Nephron (organoid): Measurements from ENCODE around the gene EPHA4.
A peak's percentile ranks its signal among the peaks of the same experiment; 100 is the strongest.

ENCODE experiments used
- H3K27ac Mint-ChIP-seq, 3 experiments: 2 replicates each; pipeline ENCODE4 v1.8.0; 2020; ENCODE audit warnings: mixed read lengths in 3 of 3, mild to moderate bottlenecking in 2 of 3, moderate library complexity in 1 of 3
- H3K27me3 Mint-ChIP-seq: 2 replicates; pipeline ENCODE4 v1.8.0; 2021; ENCODE audit warnings: low read depth, mild to moderate bottlenecking, moderate library complexity, mixed read lengths
- H3K36me3 Mint-ChIP-seq: 2 replicates; pipeline ENCODE4 v1.8.0; 2020; ENCODE audit warnings: low read depth, mixed read lengths
- H3K4me1 Mint-ChIP-seq: 2 replicates; pipeline ENCODE4 v1.8.0; 2020; ENCODE audit warnings: mixed read lengths
- H3K4me3 Mint-ChIP-seq, 3 experiments: 2 replicates each; pipeline ENCODE4 v1.8.0; 2020; ENCODE audit warnings: mild to moderate bottlenecking in 3 of 3, mixed read lengths in 3 of 3, moderate library complexity in 2 of 3
- H3K9me3 Mint-ChIP-seq: 2 replicates; pipeline ENCODE4 v1.8.0; 2020; ENCODE audit warnings: mixed read lengths
- CTCF ChIP-seq, 3 experiments: fragments of 200-600 bp; sonication (generic); IDR thresholded peaks; one replicate each; pipeline ENCODE4 v1.5.0; 2021; ENCODE audit warnings: antibody characterized with exemption in 3 of 3; ENCODE audit not compliant: unreplicated experiment in 3 of 3

EPHA4 gene

GRCh38 chr2:221532641-221533040 lies 39.5 kb downstream of the EPHA4 start:
- H3K9me3 Mint-ChIP-seq = no peaks in the 10 kb centered on the region
- no peaks in the 10 kb centered on the region for H3K27me3 Mint-ChIP-seq
- no peak for TF ChIP-seq CTCF (IDR thresholded peaks at IDR 0.05; ENCODE audit: unreplicated experiment in 3 of 3)
- peaks cover 34% of the 10 kb centered on the region for H3K4me1 Mint-ChIP-seq
- no peak overlapping the region for H3K4me3 Mint-ChIP-seq
- H3K27ac Mint-ChIP-seq = no peak overlapping the region
- peaks cover 22% of the 10 kb centered on the region for H3K36me3 Mint-ChIP-seq

- peaks cover 10% of the 10 kb centered on the region for H3K36me3 Mint-ChIP-seq
- H3K9me3 Mint-ChIP-seq = no peaks in the 10 kb centered on the region
- no peak overlapping the region for H3K4me3 Mint-ChIP-seq
- no peaks in the 10 kb centered on the region for H3K27me3 Mint-ChIP-seq
- TF ChIP-seq CTCF (IDR thresholded peaks at IDR 0.05; ENCODE audit: unreplicated experiment in 3 of 3) = no peak
- H3K4me1 Mint-ChIP-seq = peaks cover 41% of the 10 kb centered on the region
- H3K27ac Mint-ChIP-seq = peak overlapping the region in 2 of 3 experiments; percentile 24 to 77
Measured at GRCh38 chr2:221530653-221531037, 41.5 kb downstream of the EPHA4 start.

- Mint-ChIP-seq H3K36me3 (peaks cover 4% of the 10 kb centered on the region), H3K27ac (peak overlapping the region; percentile 24 to 77 (median 45)), H3K4me1 (peaks cover 41% of the 10 kb centered on the region), H3K9me3 (no peaks in the 10 kb centered on the region), H3K27me3 (no peaks in the 10 kb centered on the region), H3K4me3 (peak overlapping the region in 2 of 3 experiments; percentile 1)
- no peak for TF ChIP-seq CTCF (IDR thresholded peaks at IDR 0.05; ENCODE audit: unreplicated experiment in 3 of 3)
Measured at GRCh38 chr2:221529943-221530652, 42.0 kb downstream of the EPHA4 start.

GRCh38 chr2:221529177-221529942 lies 42.7 kb downstream of the EPHA4 start:
- Mint-ChIP-seq H3K36me3 (peaks cover 3% of the 10 kb centered on the region), H3K9me3 (no peaks in the 10 kb centered on the region), H3K4me3 (peak overlapping the region in 2 of 3 experiments; percentile 1), H3K4me1 (peaks cover 41% of the 10 kb centered on the region), H3K27ac (peak overlapping the region; percentile 24 to 77 (median 36)), H3K27me3 (no peaks in the 10 kb centered on the region)
- TF ChIP-seq CTCF (IDR thresholded peaks at IDR 0.05; ENCODE audit: unreplicated experiment in 3 of 3) = no peak

- Mint-ChIP-seq H3K27me3 (no peaks in the 10 kb centered on the region), H3K9me3 (no peaks in the 10 kb centered on the region), H3K4me1 (peaks cover 41% of the 10 kb centered on the region), H3K27ac (peak overlapping the region; percentile 18 to 65 (median 54)), H3K4me3 (no peak overlapping the region), H3K36me3 (no peaks in the 10 kb centered on the region)
- TF ChIP-seq CTCF (IDR thresholded peaks at IDR 0.05; ENCODE audit: unreplicated experiment in 3 of 3) = no peak
Measured at GRCh38 chr2:221527776-221528309, 44.3 kb downstream of the EPHA4 start.
